Immature natural killer cell (primary cell): Measurements from ENCODE around the gene ILKAP. TPM values are rescaled to one million over a fixed set of nuclear protein-coding genes. Genes with fewer than 3 reads are reported as not detected.
"Not testable (repeated sequence)": the region's sequence is repeated elsewhere in the genome, so short reads cannot be mapped to it uniquely, and the experiment has no call there.

Experiments
- DNase-seq, 3 donors: peaks; one replicate each; pipeline ENCODE4 v3.0.0; 2022; ENCODE audit warnings: mixed read lengths in 1 of 3
- H3K27ac Mint-ChIP-seq, 6 donors: one replicate each; pipeline ENCODE4 v1.8.0; 2020; ENCODE audit warnings: mixed read lengths in 6 of 6, mild to moderate bottlenecking in 5 of 6, inconsistent platforms in 4 of 6, moderate library complexity in 3 of 6
- H3K27me3 Mint-ChIP-seq, 3 donors: one replicate each; pipeline ENCODE4 v1.8.0; 2020 to 2021; ENCODE audit warnings: low read depth in 3 of 3, mild to moderate bottlenecking in 3 of 3, mixed read lengths in 3 of 3, moderate library complexity in 3 of 3, inconsistent platforms in 1 of 3
- H3K36me3 Mint-ChIP-seq, 3 donors: one replicate each; pipeline ENCODE4 v1.8.0; 2020; ENCODE audit warnings: mixed read lengths in 3 of 3, inconsistent platforms in 2 of 3, mild to moderate bottlenecking in 2 of 3
- H3K4me1 Mint-ChIP-seq, 2 donors: one replicate each; pipeline ENCODE4 v1.8.0; 2020; ENCODE audit warnings: inconsistent platforms in 2 of 2, mild to moderate bottlenecking in 2 of 2, mixed read lengths in 2 of 2, moderate library complexity in 1 of 2
- H3K4me3 Mint-ChIP-seq, 5 donors: one replicate each; pipeline ENCODE4 v1.8.0; 2020; ENCODE audit warnings: mild to moderate bottlenecking in 5 of 5, mixed read lengths in 5 of 5, inconsistent platforms in 3 of 5, moderate library complexity in 3 of 5
- H3K9me3 Mint-ChIP-seq, 6 donors: one replicate each; pipeline ENCODE4 v1.8.0; 2020; ENCODE audit warnings: mild to moderate bottlenecking in 6 of 6, mixed read lengths in 6 of 6, inconsistent platforms in 4 of 6, moderate library complexity in 3 of 6
- polyA plus RNA-seq, 3 donors: library from polyadenylated mRNA; unstranded; fragments of 300-500 nt; fragmentation: Illumina TruSeq; gene quantifications; one replicate each; pipeline ENCODE4 v1.2.3, GENCODE V29; 2021

Gene ILKAP
- polyA plus RNA-seq, 3 donors from 2014 or later = 59.2 to 82.8 (median 59.3) TPM

DNA sequence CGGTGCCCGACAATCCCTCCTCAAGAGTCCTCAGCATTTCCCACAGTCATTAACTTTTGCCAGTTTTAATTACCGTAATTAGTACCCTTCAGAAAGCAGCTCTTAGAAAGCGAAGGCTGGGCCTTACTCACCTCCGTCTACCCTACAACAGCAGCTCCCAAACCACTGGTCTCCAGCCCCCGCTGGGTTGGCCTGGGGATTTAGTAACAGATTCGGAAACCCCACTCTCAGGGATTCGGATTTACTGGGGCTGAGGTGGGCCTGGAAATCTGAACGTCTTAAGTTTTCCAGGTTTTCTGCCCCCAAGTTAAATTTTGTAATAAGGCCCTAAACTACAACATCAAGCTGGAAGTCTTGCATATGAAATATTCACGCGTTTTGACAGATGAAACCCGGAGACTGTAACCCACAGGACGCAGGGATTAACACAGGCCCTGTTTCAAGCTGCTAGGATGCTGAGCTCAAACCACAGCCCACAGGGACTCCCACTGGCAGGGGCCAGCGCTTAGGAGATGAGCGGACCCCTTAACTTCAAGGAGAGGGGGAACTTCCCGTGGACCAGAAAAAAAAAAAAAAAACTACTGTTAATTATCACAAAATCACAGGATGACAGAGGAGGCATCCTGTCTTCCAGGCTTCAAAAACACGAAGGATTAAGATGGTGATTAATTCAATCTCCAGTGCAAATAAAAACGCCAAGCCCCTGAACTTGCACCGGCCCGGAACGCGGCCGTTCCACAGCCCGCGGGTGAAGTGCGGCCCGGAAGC, 985 bp downstream of the ILKAP start:
- Mint-ChIP-seq H3K27me3 (peaks cover 2 to 24% (median 18%) of the 10 kb centered on the region in 3 donors), H3K36me3 (no peaks in the 10 kb centered on the region), H3K4me1 (peaks cover 62 to 63% of the 10 kb centered on the region in 2 donors), H3K9me3 (no peaks in the 10 kb centered on the region), H3K27ac (peak overlapping the region; percentile 85 to 94 (median 90)), H3K4me3 (peak overlapping the region; percentile 85 to 91 (median 90))
- DNase-seq = peak in 1 of 3 donors; percentile 25

- Mint-ChIP-seq H3K4me3 (no peak overlapping the region), H3K36me3 (peaks cover 27 to 62% (median 32%) of the 10 kb centered on the region in 3 donors), H3K27ac (no peak overlapping the region), H3K9me3 (no peaks in the 10 kb centered on the region), H3K4me1 (peaks cover 35 to 49% of the 10 kb centered on the region in 2 donors), H3K27me3 (peaks cover 2 to 5% (median 5%) of the 10 kb centered on the region in 3 donors)
- DNase-seq = no peak
Observed at GRCh38 chr2:238190445-238190844, 13.1 kb downstream of the ILKAP start.

GRCh38 chr2:238187618-238188548, 15.6 kb downstream of the ILKAP start:
- Mint-ChIP-seq H3K36me3 (peaks cover 27 to 70% (median 39%) of the 10 kb centered on the region in 3 donors), H3K4me1 (peaks cover 52 to 64% of the 10 kb centered on the region in 2 donors), H3K4me3 (peak overlapping the region in 2 of 5 donors; percentile 30 to 33), H3K27ac (peak overlapping the region; percentile 33 to 95 (median 70)), H3K27me3 (peaks cover 5 to 21% (median 8%) of the 10 kb centered on the region in 3 donors), H3K9me3 (no peaks in the 10 kb centered on the region)
- no peak for DNase-seq

- Mint-ChIP-seq H3K4me1 (peaks cover 69% of the 10 kb centered on the region in 2 donors), H3K9me3 (no peaks in the 10 kb centered on the region), H3K27me3 (peaks cover 5 to 23% (median 8%) of the 10 kb centered on the region in 3 donors), H3K36me3 (peaks cover 41 to 81% (median 51%) of the 10 kb centered on the region in 3 donors), H3K4me3 (peak overlapping the region; percentile 76 to 87 (median 80)), H3K27ac (peak overlapping the region; percentile 94 to 98 (median 96))
- DNase-seq = peak; percentile 55 to 63 (median 57)
Observed at GRCh38 chr2:238183821-238184220, 19.7 kb downstream of the ILKAP start.

- Mint-ChIP-seq H3K36me3 (peaks cover 31 to 75% (median 43%) of the 10 kb centered on the region in 3 donors), H3K4me1 (peaks cover 60 to 61% of the 10 kb centered on the region in 2 donors), H3K9me3 (no peaks in the 10 kb centered on the region), H3K27ac (peak overlapping the region in 5 of 6 donors; percentile 19 to 98 (median 71)), H3K27me3 (peaks cover 2 to 21% (median 8%) of the 10 kb centered on the region in 3 donors), H3K4me3 (peak overlapping the region in 2 of 5 donors; percentile 41 to 76)
- no peak for DNase-seq
Observed at GRCh38 chr2:238182362-238182761, 21.1 kb downstream of the ILKAP start.

DNA sequence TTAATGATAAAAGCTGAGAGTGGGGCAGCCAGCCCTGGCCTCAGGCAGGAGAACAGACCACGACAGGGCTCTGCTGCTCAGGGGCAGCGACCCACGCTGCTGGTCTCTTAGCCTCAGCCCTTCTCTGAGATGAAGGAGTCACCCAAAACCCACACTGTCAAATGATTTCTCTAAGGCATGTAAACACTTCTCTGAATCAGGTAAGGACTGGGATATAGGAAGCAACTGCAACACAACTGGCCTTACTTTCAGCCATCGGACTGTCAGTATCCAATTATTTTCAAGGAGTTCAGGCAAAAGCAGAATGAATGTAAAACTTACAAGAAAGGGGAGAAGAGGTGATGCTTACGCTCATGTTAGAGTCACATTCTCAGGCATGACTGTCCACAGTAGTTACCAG, 22.9 kb downstream of the ILKAP start:
- Mint-ChIP-seq H3K4me1 (peaks cover 50 to 55% of the 10 kb centered on the region in 2 donors), H3K4me3 (no peak overlapping the region), H3K9me3 (no peaks in the 10 kb centered on the region), H3K27me3 (peaks cover 0 to 19% (median 7%) of the 10 kb centered on the region in 3 donors), H3K27ac (peak overlapping the region in 2 of 6 donors; percentile 58 to 64), H3K36me3 (peaks cover 35 to 69% (median 41%) of the 10 kb centered on the region in 3 donors)
- no peak for DNase-seq

GRCh38 chr2:238176613-238177012, 26.9 kb downstream of the ILKAP start:
- DNase-seq = no peak
- Mint-ChIP-seq H3K9me3 (no peaks in the 10 kb centered on the region), H3K4me1 (peaks cover 49 to 50% of the 10 kb centered on the region in 2 donors), H3K36me3 (peaks cover 39 to 55% (median 39%) of the 10 kb centered on the region in 3 donors), H3K27me3 (peaks cover 2 to 11% (median 3%) of the 10 kb centered on the region in 3 donors), H3K27ac (peak overlapping the region; percentile 5 to 88 (median 66)), H3K4me3 (no peak overlapping the region)

DNA sequence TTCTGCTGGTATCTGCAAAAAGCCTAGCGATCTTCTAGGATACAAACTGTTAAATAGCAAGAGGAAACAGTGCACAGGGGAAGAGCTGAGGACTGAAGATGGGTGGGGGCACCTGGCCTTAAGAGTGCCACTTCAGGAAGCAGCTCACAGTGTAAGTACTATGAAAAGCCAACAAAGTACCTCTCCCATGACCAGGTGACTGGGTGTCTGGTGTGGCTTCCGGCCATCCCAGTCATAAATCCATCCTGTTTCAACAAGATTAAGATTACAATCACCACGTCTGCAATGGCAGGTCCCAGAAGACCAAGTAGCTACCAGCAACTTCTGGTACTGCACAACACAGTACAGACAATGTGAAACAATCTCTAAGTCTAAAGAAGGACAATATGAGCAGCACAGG, 28.8 kb downstream of the ILKAP start:
- Mint-ChIP-seq H3K36me3 (peaks cover 34 to 51% (median 40%) of the 10 kb centered on the region in 3 donors), H3K4me1 (peaks cover 62 to 66% of the 10 kb centered on the region in 2 donors), H3K27ac (peak overlapping the region in 3 of 6 donors; percentile 48 to 88 (median 88)), H3K27me3 (peaks cover 2 to 16% (median 3%) of the 10 kb centered on the region in 3 donors), H3K9me3 (no peaks in the 10 kb centered on the region), H3K4me3 (no peak overlapping the region)
- DNase-seq = no peak

DNA sequence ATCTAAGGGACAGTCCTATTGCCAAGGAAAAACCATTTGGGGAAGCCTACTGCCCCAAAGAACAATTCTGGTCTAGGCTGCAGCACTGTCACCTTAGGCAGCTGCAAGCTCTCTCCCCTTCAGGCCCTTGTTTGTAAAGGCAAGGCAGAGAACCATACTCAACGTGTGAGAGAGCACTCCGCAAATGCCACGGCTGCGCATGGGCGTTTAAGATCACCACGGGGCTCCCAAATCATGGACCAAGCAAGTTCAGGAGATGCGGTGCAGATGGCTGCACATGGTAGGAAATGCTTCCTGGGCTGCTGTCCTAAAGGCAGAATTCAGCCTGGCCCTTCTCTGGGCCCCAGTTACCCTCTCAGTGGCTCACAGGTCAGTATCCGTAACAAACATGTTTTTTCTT, 29.2 kb downstream of the ILKAP start:
- Mint-ChIP-seq H3K36me3 (peaks cover 32 to 50% (median 38%) of the 10 kb centered on the region in 3 donors), H3K4me1 (peaks cover 66 to 70% of the 10 kb centered on the region in 2 donors), H3K4me3 (peak overlapping the region in 1 of 5 donors; percentile 8), H3K27me3 (peaks cover 2 to 16% (median 5%) of the 10 kb centered on the region in 3 donors), H3K27ac (peak overlapping the region in 2 of 6 donors; percentile 88), H3K9me3 (no peaks in the 10 kb centered on the region)
- DNase-seq = no peak

DNA sequence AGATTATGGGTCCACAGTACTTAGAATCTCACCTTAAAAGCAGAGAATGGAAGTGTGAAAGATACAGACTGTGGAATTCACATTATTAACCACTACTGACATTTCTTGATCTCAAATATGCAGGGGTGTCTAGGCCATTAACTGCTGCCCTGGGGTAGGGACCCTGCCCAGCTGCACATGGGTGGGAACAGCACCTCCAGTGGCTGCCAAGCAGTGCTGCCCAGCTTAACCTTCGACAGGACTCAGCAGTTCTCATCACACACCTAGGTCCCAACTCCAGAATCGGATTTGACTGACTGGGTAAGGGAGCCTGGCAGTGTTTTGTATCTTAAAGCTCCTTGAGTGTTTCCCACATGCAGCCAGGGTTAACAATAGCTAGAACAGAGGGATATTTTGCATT, 29.8 kb downstream of the ILKAP start:
- DNase-seq = no peak
- peaks cover 27 to 45% (median 32%) of the 10 kb centered on the region in 3 donors for H3K36me3 Mint-ChIP-seq
- peak overlapping the region in 2 of 5 donors; percentile 51 to 60 for H3K4me3 Mint-ChIP-seq
- peak overlapping the region in 4 of 6 donors; percentile 84 to 88 (median 86) for H3K27ac Mint-ChIP-seq
- peaks cover 2 to 16% (median 7%) of the 10 kb centered on the region in 3 donors for H3K27me3 Mint-ChIP-seq
- no peaks in the 10 kb centered on the region for H3K9me3 Mint-ChIP-seq
- peaks cover 70 to 76% of the 10 kb centered on the region in 2 donors for H3K4me1 Mint-ChIP-seq

DNA sequence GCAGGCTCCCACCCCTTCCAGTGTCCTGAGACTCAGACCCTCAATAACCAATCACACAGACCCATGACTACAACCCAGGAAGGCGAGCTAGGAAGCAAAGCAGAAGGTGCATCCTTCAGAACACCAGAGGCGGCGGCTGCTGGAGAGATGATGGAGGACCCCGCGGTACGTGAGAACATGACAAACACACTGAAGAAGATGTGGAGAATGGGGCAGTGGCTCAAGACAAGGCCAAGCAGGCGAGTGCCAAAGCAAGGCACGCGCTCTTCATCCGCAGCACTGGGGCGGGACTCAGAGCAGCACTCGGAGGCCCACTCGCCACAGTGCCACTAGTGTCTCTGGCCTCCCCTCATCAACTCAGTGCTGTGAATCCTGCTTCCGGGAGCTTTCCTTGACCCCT, 31.1 kb downstream of the ILKAP start:
- H3K36me3 Mint-ChIP-seq = peaks cover 27 to 41% (median 30%) of the 10 kb centered on the region in 3 donors
- H3K27ac Mint-ChIP-seq = peak overlapping the region; percentile 30 to 88 (median 84)

GRCh38 chr2:238171575-238172187, 31.8 kb downstream of the ILKAP start:
- no peak for DNase-seq
- peaks cover 71 to 75% of the 10 kb centered on the region in 2 donors for H3K4me1 Mint-ChIP-seq
- H3K9me3 Mint-ChIP-seq = no peaks in the 10 kb centered on the region
- peaks cover 21 to 35% (median 24%) of the 10 kb centered on the region in 3 donors for H3K36me3 Mint-ChIP-seq
- H3K27ac Mint-ChIP-seq = peak overlapping the region in 5 of 6 donors; percentile 65 to 88 (median 83)
- peak overlapping the region in 4 of 5 donors; percentile 27 to 73 (median 52) for H3K4me3 Mint-ChIP-seq
- peaks cover 2 to 16% (median 7%) of the 10 kb centered on the region in 3 donors for H3K27me3 Mint-ChIP-seq

More for the DNA sequence above, 31.1 kb downstream of the ILKAP start:
- DNase-seq = no peak
- H3K4me3 Mint-ChIP-seq = peak overlapping the region in 3 of 5 donors; percentile 15 to 73 (median 60)
- H3K9me3 Mint-ChIP-seq = no peaks in the 10 kb centered on the region
- H3K4me1 Mint-ChIP-seq = peaks cover 79 to 80% of the 10 kb centered on the region in 2 donors
- peaks cover 2 to 16% (median 7%) of the 10 kb centered on the region in 3 donors for H3K27me3 Mint-ChIP-seq

DNA sequence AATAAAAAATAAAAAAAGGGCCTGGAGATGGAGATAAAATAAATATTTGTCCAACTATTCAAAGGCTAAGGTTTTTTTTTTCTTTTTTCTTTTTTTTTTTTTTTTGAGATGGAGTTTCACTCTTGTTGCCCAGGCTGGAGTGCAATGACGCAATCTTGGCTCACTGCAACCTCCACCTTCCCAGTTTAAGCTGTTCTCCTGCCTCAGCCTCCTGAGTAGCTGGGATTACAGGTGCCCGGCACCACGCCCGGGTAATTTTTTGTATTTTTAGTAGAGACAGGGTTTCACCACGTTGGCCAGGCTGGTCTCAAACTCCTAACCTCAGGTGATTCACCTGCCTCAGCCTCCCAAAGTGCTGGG, 32.4 kb downstream of the ILKAP start:
- Mint-ChIP-seq H3K27me3 (peaks cover 2 to 16% (median 7%) of the 10 kb centered on the region in 3 donors), H3K4me3 (peak overlapping the region in 3 of 5 donors; percentile 21 to 70 (median 49)), H3K27ac (peak overlapping the region in 4 of 6 donors; percentile 46 to 88 (median 79)), H3K4me1 (peaks cover 65 to 73% of the 10 kb centered on the region in 2 donors), H3K36me3 (peaks cover 20 to 35% (median 21%) of the 10 kb centered on the region in 3 donors)
- not testable (repeated sequence) for DNase-seq, H3K9me3 Mint-ChIP-seq
